Calu3 (cell line): ENCODE data around the gene GPR183. TPM values are rescaled to one million over a fixed set of nuclear protein-coding genes. Genes with fewer than 3 reads are reported as not detected.

ENCODE experiments used
- BruUV-seq: library from RNA; stranded (reverse); fragments of 400-500 nt; replicated peaks from 2 replicates; lab custom pipeline; 2021; lab: Mats Ljungman, UMichigan
- CTCF ChIA-PET: fragments of 300-600 bp; sonication (Branson Sonifier 250); formaldehyde crosslinking; loops from one replicate; lab custom pipeline; 2022; ENCODE audit warnings: antibody characterized with exemption; lab: Charles Lee
- DNase-seq: peaks from one replicate; pipeline ENCODE4 v3.0.0; 2022
- H3K27ac Mint-ChIP-seq: one replicate; pipeline ENCODE4 v1.8.0; 2022; ENCODE audit warnings: mixed read lengths; ENCODE audit not compliant: unreplicated experiment
- H3K27me3 Mint-ChIP-seq: one replicate; pipeline ENCODE4 v1.8.0; 2022; ENCODE audit warnings: mixed read lengths; ENCODE audit not compliant: unreplicated experiment
- H3K36me3 Mint-ChIP-seq: one replicate; pipeline ENCODE4 v1.8.0; 2022; ENCODE audit warnings: mild to moderate bottlenecking, moderate library complexity, mixed read lengths; ENCODE audit not compliant: insufficient read depth, unreplicated experiment
- H3K4me1 Mint-ChIP-seq: one replicate; pipeline ENCODE4 v1.8.0; 2022; ENCODE audit warnings: mild to moderate bottlenecking, low read depth, mixed read lengths; ENCODE audit not compliant: unreplicated experiment
- H3K4me3 Mint-ChIP-seq: one replicate; pipeline ENCODE4 v1.8.0; 2022; ENCODE audit warnings: mild to moderate bottlenecking, low read depth, moderate library complexity, mixed read lengths; ENCODE audit not compliant: unreplicated experiment
- H3K9me3 Mint-ChIP-seq: one replicate; pipeline ENCODE4 v1.8.0; 2022; ENCODE audit warnings: low read depth, mixed read lengths; ENCODE audit not compliant: unreplicated experiment
- CTCF ChIP-seq: fragments of 200-600 bp; IDR thresholded peaks from one replicate; pipeline ENCODE4 v1.8.0; 2022; ENCODE audit warnings: antibody characterized with exemption; ENCODE audit not compliant: unreplicated experiment
- intact Hi-C: fragments of 100-400 bp; cut with micrococcal nuclease; formaldehyde crosslinking; loops from one replicate; pipeline ENCODE4 v1.10.0; 2022; ENCODE audit not compliant: unreplicated experiment
- total RNA-seq: library from RNA; stranded (reverse); gene quantifications from 2 replicates; pipeline ENCODE4 v1.2.3, GENCODE V29; 2022

GPR183 gene
- total RNA-seq, 1 experiment from 2014 or later = not detected

GRCh38 chr13:99312493-99312883 is 5.3 kb upstream of the GPR183 start:
- H3K9me3 Mint-ChIP-seq = no peaks in the 10 kb centered on the region
- H3K36me3 Mint-ChIP-seq = peaks cover 6% of the 10 kb centered on the region
- BruUV-seq = no TSS peak
- H3K4me1 Mint-ChIP-seq = no peaks in the 10 kb centered on the region
- TF ChIP-seq CTCF = no peak
- no peak overlapping the region for H3K27ac Mint-ChIP-seq
- CTCF ChIA-PET = no interaction called here
- DNase-seq = no peak
- intact Hi-C loops = no loop called here
- no peaks in the 10 kb centered on the region for H3K27me3 Mint-ChIP-seq
- H3K4me3 Mint-ChIP-seq = no peak overlapping the region

GRCh38 chr13:99311748-99312492 is 4.7 kb upstream of the GPR183 start:
- no peaks in the 10 kb centered on the region for H3K4me1 Mint-ChIP-seq
- peaks cover 6% of the 10 kb centered on the region for H3K36me3 Mint-ChIP-seq
- DNase-seq = no peak
- CTCF ChIA-PET = no interaction called here
- no peak for TF ChIP-seq CTCF
- BruUV-seq = no TSS peak
- intact Hi-C loops = no loop called here
- H3K27ac Mint-ChIP-seq = no peak overlapping the region
- H3K4me3 Mint-ChIP-seq = no peak overlapping the region
- H3K9me3 Mint-ChIP-seq = no peaks in the 10 kb centered on the region
- H3K27me3 Mint-ChIP-seq = no peaks in the 10 kb centered on the region

- CTCF ChIA-PET = no interaction called here
- peaks cover 6% of the 10 kb centered on the region for H3K36me3 Mint-ChIP-seq
- DNase-seq = no peak
- BruUV-seq = no TSS peak
- no peaks in the 10 kb centered on the region for H3K27me3 Mint-ChIP-seq
- H3K4me1 Mint-ChIP-seq = no peaks in the 10 kb centered on the region
- H3K27ac Mint-ChIP-seq = no peak overlapping the region
- H3K4me3 Mint-ChIP-seq = no peak overlapping the region
- intact Hi-C loops = no loop called here
- no peak for TF ChIP-seq CTCF
- H3K9me3 Mint-ChIP-seq = no peaks in the 10 kb centered on the region
Measured at GRCh38 chr13:99311137-99311536, 3.9 kb upstream of the GPR183 start.

GRCh38 chr13:99310382-99311031 is 3.3 kb upstream of the GPR183 start:
- CTCF ChIA-PET = no interaction called here
- no peak for TF ChIP-seq CTCF
- Mint-ChIP-seq H3K36me3 (peaks cover 6% of the 10 kb centered on the region), H3K27ac (no peak overlapping the region), H3K27me3 (no peaks in the 10 kb centered on the region), H3K4me3 (no peak overlapping the region), H3K9me3 (no peaks in the 10 kb centered on the region), H3K4me1 (no peaks in the 10 kb centered on the region)
- intact Hi-C loops = no loop called here
- no peak for DNase-seq
- no TSS peak for BruUV-seq
